ENCODE results near the gene ATP5PB. TPM values are rescaled to one million over a fixed set of nuclear protein-coding genes. Genes with fewer than 3 reads are reported as not detected.

The ATP5PB gene
- polyA plus RNA-seq, 3 donors, result 112 to 597 (median 557) TPM

DNA sequence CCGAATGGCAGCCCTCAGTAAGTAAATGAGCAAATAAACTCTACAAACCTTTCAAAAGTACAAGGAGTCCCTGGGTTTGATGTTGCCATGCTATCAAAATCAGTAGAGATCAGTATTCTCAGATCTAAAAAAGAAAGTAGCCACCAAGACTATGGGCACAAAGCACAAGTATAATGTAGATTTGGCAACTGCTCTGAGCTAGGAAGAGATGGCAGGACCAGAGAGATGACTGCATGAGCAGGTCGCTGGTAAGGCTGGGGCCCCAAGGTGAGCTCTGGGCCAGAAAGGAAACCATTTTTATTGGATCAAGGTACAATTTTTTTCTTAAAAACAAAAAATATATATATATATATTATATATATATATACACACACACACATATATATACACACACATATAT, 57.3 kb downstream of the ATP5PB start:
- peak overlapping the region; percentile 89 to 98 (median 94) for H3K27ac Mint-ChIP-seq
- H3K27ac ChIP-seq (ENCODE audit: low read depth in 1 of 2, low read length in 2 of 2), result peak overlapping the region; percentile 97 to 98
- no peak for DNase-seq
- no peaks in the 10 kb centered on the region for H3K79me2 ChIP-seq (ENCODE audit: insufficient read depth, low read length)
- 60% methylated on average over 1 of the region's 2 CpGs for WGBS (ENCODE audit: insufficient coverage)
- intact Hi-C loops (cut with micrococcal nuclease), result loop anchor here (2.0 to 10.0 kb wide), 4 partner anchors 34 to 228 kb away; partner anchors contain the start of genes C1orf162 (in 2 of the 2) and INKA2 (in 1 of the 2)
- H4K20me1 ChIP-seq (ENCODE audit: insufficient read depth, low read length), result no peaks in the 10 kb centered on the region
- no peak overlapping the region for H2AFZ ChIP-seq (ENCODE audit: insufficient read depth, low read depth, low read length, poor library complexity, severe bottlenecking)
- peak overlapping the region; percentile 58 for H3K9ac ChIP-seq (ENCODE audit: insufficient read depth, low read length, poor library complexity, severe bottlenecking)
- TF ChIP-seq, protein P1, sequence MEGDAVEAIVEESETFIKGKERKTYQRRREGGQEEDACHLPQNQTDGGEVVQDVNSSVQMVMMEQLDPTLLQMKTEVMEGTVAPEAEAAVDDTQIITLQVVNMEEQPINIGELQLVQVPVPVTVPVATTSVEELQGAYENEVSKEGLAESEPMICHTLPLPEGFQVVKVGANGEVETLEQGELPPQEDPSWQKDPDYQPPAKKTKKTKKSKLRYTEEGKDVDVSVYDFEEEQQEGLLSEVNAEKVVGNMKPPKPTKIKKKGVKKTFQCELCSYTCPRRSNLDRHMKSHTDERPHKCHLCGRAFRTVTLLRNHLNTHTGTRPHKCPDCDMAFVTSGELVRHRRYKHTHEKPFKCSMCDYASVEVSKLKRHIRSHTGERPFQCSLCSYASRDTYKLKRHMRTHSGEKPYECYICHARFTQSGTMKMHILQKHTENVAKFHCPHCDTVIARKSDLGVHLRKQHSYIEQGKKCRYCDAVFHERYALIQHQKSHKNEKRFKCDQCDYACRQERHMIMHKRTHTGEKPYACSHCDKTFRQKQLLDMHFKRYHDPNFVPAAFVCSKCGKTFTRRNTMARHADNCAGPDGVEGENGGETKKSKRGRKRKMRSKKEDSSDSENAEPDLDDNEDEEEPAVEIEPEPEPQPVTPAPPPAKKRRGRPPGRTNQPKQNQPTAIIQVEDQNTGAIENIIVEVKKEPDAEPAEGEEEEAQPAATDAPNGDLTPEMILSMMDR (IDR thresholded peaks at IDR 0.05), result no peak
- H3K27me3 Mint-ChIP-seq (ENCODE audit: low read depth in 3 of 3), result no peaks in the 10 kb centered on the region
- no peaks in the 10 kb centered on the region for H3K9me3 ChIP-seq (replicated peaks in 1 of 2; ENCODE audit: control insufficient read depth in 1 of 2, insufficient read depth in 1 of 2, low read length in 2 of 2)
- peak overlapping the region in 1 of 3 experiments; percentile 17 for H3K4me3 ChIP-seq (replicated peaks in 1 of 3; ENCODE audit: low read depth in 2 of 3, low read length in 3 of 3)
- no peak overlapping the region for H3K4me3 Mint-ChIP-seq
- H3K27me3 ChIP-seq (ENCODE audit: control insufficient read depth in 2 of 2, insufficient read depth in 2 of 2, low read length in 2 of 2), result no peaks in the 10 kb centered on the region
- peak overlapping the region; percentile 19 for H3K4me2 ChIP-seq (replicated peaks; ENCODE audit: extremely low read depth, low read length, poor library complexity, severe bottlenecking)
- no peaks in the 10 kb centered on the region for H3K36me3 ChIP-seq (replicated peaks in 1 of 2; ENCODE audit: control insufficient read depth in 1 of 2, insufficient read depth in 2 of 2, low read length in 2 of 2)
- peaks cover 77 to 78% of the 10 kb centered on the region in 2 donors for H3K4me1 ChIP-seq (ENCODE audit: control insufficient read depth in 1 of 2, insufficient read depth in 2 of 2, low read length in 2 of 2)
- H3K4me1 Mint-ChIP-seq, result peaks cover 48% of the 10 kb centered on the region
- H3K36me3 Mint-ChIP-seq, result peaks cover 0 to 2% of the 10 kb centered on the region in 2 donors
- H3K9me3 Mint-ChIP-seq, result no peaks in the 10 kb centered on the region

GRCh38 chr1:111507411-111508201, 58.3 kb downstream of the ATP5PB start:
- Histone ChIP-seq H3K4me2 (replicated peaks; ENCODE audit: extremely low read depth, low read length, poor library complexity, severe bottlenecking) (peak overlapping the region; percentile 77), H3K36me3 (replicated peaks in 1 of 2; ENCODE audit: control insufficient read depth in 1 of 2, insufficient read depth in 2 of 2, low read length in 2 of 2) (no peaks in the 10 kb centered on the region), H3K27ac (ENCODE audit: low read depth in 1 of 2, low read length in 2 of 2) (peak overlapping the region; percentile 98 to 100), H3K9me3 (replicated peaks in 1 of 2; ENCODE audit: control insufficient read depth in 1 of 2, insufficient read depth in 1 of 2, low read length in 2 of 2) (no peaks in the 10 kb centered on the region), H3K27me3 (ENCODE audit: control insufficient read depth in 2 of 2, insufficient read depth in 2 of 2, low read length in 2 of 2) (no peaks in the 10 kb centered on the region), H3K79me2 (ENCODE audit: insufficient read depth, low read length) (no peaks in the 10 kb centered on the region), H2AFZ (ENCODE audit: insufficient read depth, low read depth, low read length, poor library complexity, severe bottlenecking) (peak overlapping the region; percentile 78), H3K9ac (ENCODE audit: insufficient read depth, low read length, poor library complexity, severe bottlenecking) (peak overlapping the region; percentile 95), H4K20me1 (ENCODE audit: insufficient read depth, low read length) (no peaks in the 10 kb centered on the region), H3K4me3 (replicated peaks in 1 of 3; ENCODE audit: low read depth in 2 of 3, low read length in 3 of 3) (peak overlapping the region; percentile 1 to 64 (median 24)), H3K4me1 (ENCODE audit: control insufficient read depth in 1 of 2, insufficient read depth in 2 of 2, low read length in 2 of 2) (peaks cover 74 to 76% of the 10 kb centered on the region in 2 donors)
- Mint-ChIP-seq H3K27ac (peak overlapping the region; percentile 89 to 99 (median 99)), H3K4me3 (peak overlapping the region; percentile 49 to 69), H3K9me3 (no peaks in the 10 kb centered on the region), H3K4me1 (peaks cover 45% of the 10 kb centered on the region), H3K27me3 (ENCODE audit: low read depth in 3 of 3) (no peaks in the 10 kb centered on the region), H3K36me3 (peaks cover 0 to 2% of the 10 kb centered on the region in 2 donors)
- TF ChIP-seq, protein P1 (IDR thresholded peaks at IDR 0.05), result no peak
- 0% methylated on average over 13 of the region's 15 CpGs for WGBS (ENCODE audit: insufficient coverage)
- intact Hi-C loops (cut with micrococcal nuclease), result loop anchor here (2.0 to 10.0 kb wide), 5 partner anchors 35 to 227 kb away; partner anchors contain the start of genes C1orf162 (in 2 of the 2) and INKA2 (in 1 of the 2)
- DNase-seq, result peak; percentile 94 to 95 (median 95)

All from CD14-positive monocyte (primary cell).